DMS 273 treated with DMSO at 0.1 percent for 48 hours (cell line): ENCODE data around the gene NFIL3.
"Not testable (repeated sequence)": the region's sequence is repeated elsewhere in the genome, so short reads cannot be mapped to it uniquely, and the experiment has no call there.

Experiments
- DNase-seq: peaks from one replicate; lab custom pipeline; 2025; lab: John Stamatoyannopoulos, UW

NFIL3 gene

GRCh38 chr9:91395106-91395552 is 28.5 kb downstream of the NFIL3 start:
- no peak for DNase-seq

GRCh38 chr9:91393826-91394225 is 29.8 kb downstream of the NFIL3 start:
- DNase-seq: no peak

DNA sequence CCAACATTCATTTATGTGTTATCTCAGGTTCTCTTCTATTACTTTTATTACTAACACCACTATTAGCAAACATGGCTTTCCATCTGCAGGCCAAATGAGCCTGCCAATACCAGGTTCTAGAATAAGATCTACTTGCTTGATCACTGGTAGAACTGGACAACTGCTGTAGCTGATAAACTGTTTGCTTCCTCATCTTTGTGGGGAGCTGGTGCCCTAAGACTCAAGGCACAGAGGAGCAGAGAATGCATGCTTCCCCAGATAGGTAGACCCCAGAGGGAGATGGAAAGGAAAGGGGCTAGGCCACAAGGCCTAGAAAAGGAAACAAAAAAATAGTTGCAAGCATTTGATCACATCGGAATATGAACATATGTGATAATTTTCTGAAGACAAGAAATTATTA is 31.2 kb downstream of the NFIL3 start:
- no peak for DNase-seq

GRCh38 chr9:91391818-91392217 is 31.8 kb downstream of the NFIL3 start:
- no peak for DNase-seq

DNA sequence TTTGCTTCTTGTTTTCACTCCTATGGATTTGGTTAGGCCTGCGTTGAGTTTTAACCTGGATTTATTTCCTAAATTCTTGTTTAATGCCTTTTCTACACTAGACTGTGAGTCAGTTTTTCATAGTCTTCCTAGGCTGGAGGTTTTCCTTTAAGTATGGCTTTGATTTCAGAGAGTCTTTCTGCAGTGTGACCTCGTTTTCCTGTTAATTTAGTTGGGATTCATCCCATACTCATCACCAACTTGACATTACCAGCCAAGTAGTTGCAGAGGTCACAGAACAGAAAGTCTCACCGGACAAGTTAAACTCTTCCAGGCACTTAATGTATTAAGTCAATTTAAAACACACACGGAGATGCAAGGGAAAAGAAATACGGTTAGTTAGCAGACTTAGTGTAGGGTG is 32.2 kb downstream of the NFIL3 start:
- DNase-seq: no peak

DNA sequence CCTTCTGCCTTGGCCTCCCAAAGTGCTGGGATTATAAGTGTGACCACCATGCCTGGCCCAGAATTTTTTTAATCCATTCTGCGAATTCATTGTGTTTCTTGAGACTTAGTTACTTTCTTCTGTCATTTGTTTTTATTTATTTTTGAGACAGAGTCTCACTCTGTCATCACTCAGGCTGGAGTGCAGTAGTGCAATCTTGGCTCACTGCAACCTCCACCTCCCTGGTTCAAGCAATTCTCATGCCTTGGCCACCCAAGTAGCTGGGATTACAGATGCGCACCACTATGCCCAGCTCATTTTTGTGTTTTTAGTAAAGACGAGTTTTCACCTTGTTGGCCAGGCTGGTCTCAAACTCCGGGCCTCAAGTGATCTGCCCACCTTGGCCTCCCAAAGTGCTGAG is 33.9 kb downstream of the NFIL3 start:
- not testable (repeated sequence) for DNase-seq

DNA sequence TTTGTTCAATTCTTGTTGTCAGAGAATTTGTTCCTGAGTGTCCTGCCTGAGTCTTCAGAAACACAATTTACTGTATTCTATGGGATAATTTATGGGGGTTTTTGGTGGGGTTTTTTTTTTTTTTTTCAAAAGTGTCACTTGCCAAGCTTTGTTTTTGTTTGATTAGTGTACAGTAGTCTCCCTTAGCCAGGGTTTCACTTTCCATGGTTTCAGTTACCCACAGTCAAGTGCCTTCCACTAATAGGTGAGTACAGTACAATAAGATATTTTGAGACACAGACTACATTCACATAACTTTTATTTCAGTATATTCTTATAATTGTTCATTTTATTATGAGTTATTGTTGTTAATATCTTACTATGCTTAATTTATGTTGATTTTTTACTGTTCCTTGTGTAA is 36.9 kb downstream of the NFIL3 start:
- no peak for DNase-seq

DNA sequence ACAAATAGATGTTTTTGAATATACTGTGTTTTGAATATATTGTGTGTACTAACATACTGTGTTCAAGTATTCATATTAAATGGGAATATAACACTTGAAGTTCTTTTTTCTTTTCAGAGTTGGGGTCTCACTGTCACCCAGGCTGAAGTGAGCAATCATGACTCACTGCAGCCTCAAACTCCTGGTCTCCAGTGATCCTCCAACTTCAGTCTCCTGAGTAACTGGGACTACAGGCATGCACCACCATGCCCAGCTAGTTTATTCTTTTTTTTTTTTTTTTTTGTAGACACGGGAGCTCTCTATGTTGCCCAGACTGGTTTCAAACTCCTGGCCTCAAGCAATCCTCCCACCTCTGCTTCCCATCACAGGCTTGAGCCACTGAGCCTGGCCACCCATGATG is 38.7 kb downstream of the NFIL3 start:
- DNase-seq: no peak

- no peak for DNase-seq
Measured at GRCh38 chr9:91383577-91383976, 40.1 kb downstream of the NFIL3 start.

DNA sequence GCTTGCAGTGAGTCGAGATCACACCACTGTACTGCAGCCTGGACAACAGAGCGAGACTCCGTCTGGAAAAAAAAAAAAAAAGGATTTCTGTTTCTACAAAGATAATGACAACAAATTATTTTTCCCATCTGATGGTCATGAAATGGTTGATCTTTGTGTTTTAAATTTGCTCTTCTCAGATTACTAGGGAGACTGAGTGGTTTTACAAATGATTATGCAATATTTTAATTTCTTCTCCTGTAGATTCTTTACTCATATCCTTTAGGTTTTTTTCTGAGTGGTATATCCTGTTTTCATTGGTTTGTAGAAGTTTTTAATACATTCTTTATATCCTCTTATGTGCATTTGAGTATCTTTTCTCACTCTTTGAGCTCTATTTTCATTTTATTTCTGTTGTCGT is 41.3 kb downstream of the NFIL3 start:
- DNase-seq: no peak

GRCh38 chr9:91379426-91379825 is 44.2 kb downstream of the NFIL3 start:
- no peak for DNase-seq

DNA sequence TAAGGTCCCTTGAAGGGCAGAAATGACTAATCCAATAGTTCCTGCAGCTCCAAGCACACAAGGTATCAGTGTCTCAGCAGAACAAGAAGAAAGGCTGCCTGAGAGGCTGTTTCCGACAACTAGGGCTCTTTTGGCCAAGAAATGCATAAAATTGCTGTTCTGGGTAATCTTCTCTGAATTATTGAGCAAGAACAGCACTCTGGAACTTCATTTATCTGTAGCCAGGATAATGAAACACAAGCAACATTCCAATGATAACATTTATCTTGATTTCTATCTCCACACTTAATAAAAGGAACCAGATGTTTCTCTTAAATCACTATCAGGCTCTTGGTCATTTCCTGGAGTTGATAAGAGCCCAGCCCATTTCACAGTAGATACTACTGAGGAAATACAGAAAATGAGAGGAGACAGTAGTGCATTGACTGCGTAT is 44.9 kb downstream of the NFIL3 start:
- no peak for DNase-seq

DNA sequence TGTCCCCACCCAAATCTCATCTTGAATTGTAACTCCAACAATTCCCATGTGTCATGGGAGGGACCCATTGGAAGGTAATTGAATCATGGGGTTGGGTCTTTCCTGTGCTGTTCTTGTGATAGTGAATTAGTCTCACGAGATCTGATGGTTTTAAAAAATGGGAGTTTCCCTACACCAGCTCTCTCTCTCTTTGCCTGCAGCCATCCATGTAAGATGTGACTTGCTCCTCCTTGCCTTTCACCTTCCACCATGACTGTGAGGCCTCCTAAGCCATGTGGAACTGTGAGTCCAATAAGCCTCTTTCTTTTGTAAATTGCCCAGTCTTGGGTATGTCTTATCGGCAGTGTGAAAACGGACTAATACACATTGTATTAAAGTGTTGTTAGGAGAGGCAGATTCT is 45.6 kb downstream of the NFIL3 start:
- not testable (repeated sequence) for DNase-seq

- DNase-seq: no peak
Measured at GRCh38 chr9:91376239-91376638, 47.4 kb downstream of the NFIL3 start.

DNA sequence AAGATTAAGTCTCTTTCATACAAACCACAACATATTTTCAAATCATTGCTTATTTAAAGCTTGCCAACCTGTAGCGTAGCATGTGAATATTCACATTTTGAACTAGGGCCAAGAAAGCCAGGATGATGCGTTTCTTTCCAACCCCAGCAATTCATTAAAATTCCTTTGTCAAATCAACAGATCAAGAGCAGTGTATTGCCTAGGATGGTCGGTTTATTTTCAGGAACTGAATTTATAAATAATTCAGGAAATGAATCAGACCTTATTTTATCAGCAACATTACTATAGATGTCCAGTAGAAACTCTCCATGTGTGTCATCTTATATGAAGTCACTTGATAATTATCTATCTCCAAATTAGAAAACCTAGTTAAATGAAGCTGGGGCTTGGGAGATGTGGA is 48.7 kb downstream of the NFIL3 start:
- DNase-seq: no peak

DNA sequence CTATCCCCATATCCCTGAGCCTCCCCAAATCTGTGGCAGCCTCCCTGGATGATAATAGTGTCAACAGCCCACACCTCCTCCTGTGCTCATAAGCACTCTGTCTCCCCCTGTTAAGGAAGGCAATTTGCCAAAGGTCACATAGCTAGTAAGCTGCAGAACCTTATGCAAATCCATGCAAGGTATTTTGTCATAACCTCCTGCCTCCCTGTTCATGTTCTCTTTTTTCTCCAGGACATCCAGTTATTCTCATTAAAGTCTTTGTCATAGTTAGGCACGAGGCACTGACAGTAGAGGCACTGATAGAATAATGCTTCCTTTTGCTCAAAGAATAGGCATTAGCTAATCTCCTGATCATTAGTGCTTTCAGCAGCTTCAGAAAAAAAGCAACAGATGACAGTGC is 51.7 kb downstream of the NFIL3 start:
- DNase-seq: no peak

- not testable (repeated sequence) for DNase-seq
Measured at GRCh38 chr9:91370006-91370405, 53.6 kb downstream of the NFIL3 start.

DNA sequence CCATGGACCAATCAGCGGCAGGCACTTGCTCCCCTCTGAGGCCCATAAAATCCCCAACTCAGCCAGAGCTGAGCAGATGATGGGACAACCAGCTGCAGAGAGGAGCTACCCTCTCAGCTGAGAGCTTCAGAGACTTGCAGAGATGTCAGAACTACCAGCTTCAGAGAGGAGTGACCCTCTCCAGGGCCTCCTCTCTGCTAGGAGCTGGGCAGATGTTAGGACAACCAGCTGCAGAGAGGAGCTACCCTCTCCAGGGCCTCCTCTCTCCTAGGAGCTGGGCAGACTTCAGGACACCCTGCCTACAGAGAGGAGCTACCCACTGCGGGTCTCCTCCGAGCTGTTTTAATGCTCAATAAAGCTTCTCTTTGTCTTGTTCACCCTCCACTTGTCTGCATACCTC is 58.9 kb downstream of the NFIL3 start:
- DNase-seq: no peak

DNA sequence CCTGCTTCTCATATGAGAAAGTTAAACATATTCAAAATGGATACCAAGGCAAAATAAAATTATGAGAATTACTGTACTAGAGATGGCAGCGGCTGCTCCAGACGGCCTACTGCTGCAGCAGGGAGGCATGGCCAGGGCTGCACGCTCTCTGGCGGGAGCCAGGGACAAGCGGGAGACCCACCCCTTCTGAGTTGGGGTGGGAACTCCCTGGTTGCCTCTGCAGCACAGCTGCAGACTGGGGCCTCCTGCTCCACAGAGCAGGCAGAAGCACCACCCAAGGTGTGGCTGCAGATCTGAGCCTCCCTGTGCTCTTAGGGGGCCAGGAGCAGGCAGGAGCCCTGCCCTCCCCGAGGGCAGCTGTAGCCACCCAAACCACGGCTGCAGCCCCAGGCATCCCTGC is 59.6 kb downstream of the NFIL3 start:
- no peak for DNase-seq

- no peak for DNase-seq
Measured at GRCh38 chr9:91362051-91362611, 61.5 kb downstream of the NFIL3 start.

- DNase-seq: peak; percentile 13
Measured at GRCh38 chr9:91361291-91362050, 62.2 kb downstream of the NFIL3 start, which contains the start of gene AUH. Gene AUH (minus strand): TSS chr9:91361918. CDS start chr9:91361889, 29 bp downstream.

- no peak for DNase-seq
Measured at GRCh38 chr9:91360551-91361290, 62.9 kb downstream of the NFIL3 start.
